Limb (tissue), 2 donors: ENCODE results near the gene LRRC61.

ENCODE experiments used
- DNase-seq, 2 donors: peaks; one replicate each; pipeline ENCODE4 v3.0.0-alpha.2; 2016; ENCODE audit errors: extremely low spot score in 2 of 2

The LRRC61 gene

GRCh38 chr7:150355666-150356059, 32.5 kb downstream of the LRRC61 start:
- no peak for DNase-seq

- no peak for DNase-seq
Measured at GRCh38 chr7:150356265-150356897, 33.2 kb downstream of the LRRC61 start.

GRCh38 chr7:150357270-150357669, 34.1 kb downstream of the LRRC61 start:
- no peak for DNase-seq

GRCh38 chr7:150357771-150358427, 34.7 kb downstream of the LRRC61 start:
- DNase-seq: no peak

GRCh38 chr7:150358433-150358832, 35.3 kb downstream of the LRRC61 start:
- DNase-seq: no peak

GRCh38 chr7:150358988-150359621, 36.0 kb downstream of the LRRC61 start:
- DNase-seq: no peak

- no peak for DNase-seq
Measured at GRCh38 chr7:150359622-150360362, 36.6 kb downstream of the LRRC61 start.

GRCh38 chr7:150360363-150361058, 37.4 kb downstream of the LRRC61 start:
- DNase-seq: no peak

- DNase-seq: no peak
Measured at GRCh38 chr7:150361402-150361801, 38.2 kb downstream of the LRRC61 start.

- DNase-seq: no peak
Measured at GRCh38 chr7:150361807-150362621, 38.9 kb downstream of the LRRC61 start.

GRCh38 chr7:150363370-150363769, 40.2 kb downstream of the LRRC61 start:
- DNase-seq: no peak

- no peak for DNase-seq
Measured at GRCh38 chr7:150363872-150364271, 40.7 kb downstream of the LRRC61 start.

- DNase-seq: no peak
Measured at GRCh38 chr7:150365194-150365593, 42.0 kb downstream of the LRRC61 start.

GRCh38 chr7:150365673-150366398, 42.7 kb downstream of the LRRC61 start:
- DNase-seq: no peak

- peak in 1 of 2 donors; percentile 67 for DNase-seq
Measured at GRCh38 chr7:150367677-150368095, 44.5 kb downstream of the LRRC61 start.

GRCh38 chr7:150368096-150368883, 45.1 kb downstream of the LRRC61 start, which contains the start of gene REPIN1:
Gene REPIN1, plus strand, starts transcription at chr7:150368822. Its CDS starts 890 bp downstream, at chr7:150369712.
- DNase-seq: peak; percentile 86 to 95

GRCh38 chr7:150368884-150369747, 46.0 kb downstream of the LRRC61 start:
- peak in 1 of 2 donors; percentile 79 for DNase-seq
